Endothelial cell of umbilical vein (primary cell): ENCODE results near the gene RPL13. TPM values are rescaled to one million over a fixed set of nuclear protein-coding genes. Genes with fewer than 3 reads are reported as not detected.

Experiments used
- BruUV-seq: library from RNA; stranded (reverse); fragments of 400-500 nt; replicated peaks from 2 replicates; lab custom pipeline; 2021; lab: Mats Ljungman, UMichigan
- CTCF ChIA-PET: fragments of 300-600, 350-600 bp; sonication (Branson Sonifier 250); formaldehyde crosslinking; loops from one replicate; lab custom pipeline; 2021; ENCODE audit warnings: antibody characterized with exemption, inconsistent platforms; lab: Charles Lee
- POLR2A ChIA-PET: fragments of 300-600, 350-600 bp; sonication (Branson Sonifier 250); formaldehyde crosslinking; loops from one replicate; lab custom pipeline; 2021; ENCODE audit warnings: antibody characterized with exemption, inconsistent platforms; lab: Charles Lee
- DNase-seq: peaks from one replicate; pipeline ENCODE4 v3.0.0-alpha.2; 2011; ENCODE audit warnings: low read depth, low spot score
- FAIRE-seq: peaks from 2 replicates; lab custom pipeline; 2011; peaks lifted over from hg19 to GRCh38; lab: Jason Lieb, UNC
- H2AFZ ChIP-seq: 2 replicates; pipeline ENCODE4 v1.6.0; 2012; ENCODE audit warnings: low read depth, low read length, control low read depth, inconsistent platforms
- H3K27ac ChIP-seq: 2 replicates; pipeline ENCODE4 v1.5.1; 2011; ENCODE audit warnings: low read depth, mild to moderate bottlenecking, control low read depth, low read length, moderate library complexity; ENCODE audit not compliant: insufficient read depth
- H3K27me3 ChIP-seq, 2 experiments: 2 replicates each; pipeline versions ENCODE4 v1.6.0 to v1.6.1; 2011; ENCODE audit warnings: low read length in 2 of 2, mixed read lengths in 1 of 2; ENCODE audit not compliant: control insufficient read depth in 2 of 2, insufficient read depth in 2 of 2
- H3K36me3 ChIP-seq, 2 experiments: 2 replicates in 1 of 2; 3 replicates in 1 of 2; pipeline ENCODE4 v1.5.1; 2011; ENCODE audit warnings: low read length in 2 of 2, mild to moderate bottlenecking in 1 of 2, moderate library complexity in 1 of 2; ENCODE audit not compliant: control insufficient read depth in 2 of 2, insufficient read depth in 2 of 2; ENCODE audit errors: extremely low read depth in 1 of 2
- H3K4me1 ChIP-seq: 3 replicates; pipeline ENCODE4 v1.5.1; 2011; ENCODE audit warnings: mild to moderate bottlenecking, low read length; ENCODE audit not compliant: control insufficient read depth, insufficient read depth; ENCODE audit errors: extremely low read depth
- H3K4me2 ChIP-seq: 2 replicates; pipeline ENCODE4 v1.6.1; 2011; ENCODE audit warnings: low read length, control low read depth, mixed read lengths; ENCODE audit not compliant: insufficient read depth
- H3K4me3 ChIP-seq, 3 experiments: fragments of 200-600 bp in 1 of 3; sonication (generic), shearing (Covaris generic) in 1 of 3; replicated peaks in 1 of 3; 2 replicates each; pipeline ENCODE4 v1.5.1; 2011 to 2016; ENCODE audit warnings: control low read depth in 3 of 3, low read length in 3 of 3, mild to moderate bottlenecking in 2 of 3, inconsistent platforms in 1 of 3, low read depth in 1 of 3, moderate library complexity in 1 of 3; ENCODE audit not compliant: insufficient read depth in 1 of 3
- H3K79me2 ChIP-seq: 2 replicates; pipeline ENCODE4 v1.6.0; 2012; ENCODE audit warnings: low read length, inconsistent platforms; ENCODE audit not compliant: control insufficient read depth, insufficient read depth
- H3K9ac ChIP-seq: replicated peaks from 2 replicates; pipeline ENCODE3; 2011; ENCODE audit warnings: low read length, control low read depth; ENCODE audit not compliant: insufficient read depth; ENCODE audit errors: extremely low read depth
- H3K9me1 ChIP-seq: replicated peaks from 3 replicates; pipeline ENCODE4 v1.6.0; 2011; ENCODE audit warnings: mild to moderate bottlenecking, low read length; ENCODE audit not compliant: control insufficient read depth, insufficient read depth; ENCODE audit errors: extremely low read depth
- H3K9me3 ChIP-seq: replicated peaks from 2 replicates; pipeline ENCODE4 v1.5.1; 2012; ENCODE audit warnings: low read length, inconsistent platforms; ENCODE audit not compliant: control insufficient read depth, insufficient read depth
- H4K20me1 ChIP-seq: replicated peaks from 2 replicates; pipeline ENCODE3; 2011; ENCODE audit warnings: mild to moderate bottlenecking, low read length; ENCODE audit not compliant: control insufficient read depth, insufficient read depth; ENCODE audit errors: extremely low read depth
- EZH2 ChIP-seq: IDR thresholded peaks from 2 replicates; pipeline ENCODE4 v1.6.1; 2012; ENCODE audit warnings: borderline replicate concordance, low read depth, mild to moderate bottlenecking, moderate library complexity, low read length, inconsistent platforms; ENCODE audit not compliant: severe bottlenecking
- FOS ChIP-seq: IDR thresholded peaks from 2 replicates; pipeline ENCODE4 v1.6.1; 2011; ENCODE audit warnings: mild to moderate bottlenecking, low read length, moderate library complexity, borderline replicate concordance; ENCODE audit not compliant: insufficient read depth
- GATA2 ChIP-seq: IDR thresholded peaks from 2 replicates; pipeline ENCODE4 v1.7.0; 2011; ENCODE audit warnings: low read depth, mild to moderate bottlenecking, moderate library complexity, mixed read lengths, low read length; ENCODE audit not compliant: insufficient read length, insufficient read depth
- JUN ChIP-seq: IDR thresholded peaks from 2 replicates; pipeline ENCODE4 v1.6.1; 2011; ENCODE audit warnings: borderline replicate concordance, low read depth; ENCODE audit not compliant: insufficient read length, insufficient read depth
- MYC ChIP-seq: IDR thresholded peaks from one replicate; pipeline ENCODE4 v1.6.1; 2011; ENCODE audit warnings: mild to moderate bottlenecking, low read depth, low read length
- POLR2A ChIP-seq: IDR thresholded peaks from 2 replicates; pipeline ENCODE4 v1.6.1; 2012; ENCODE audit warnings: low read depth, mild to moderate bottlenecking, control low read depth, low read length
- POLR2AphosphoS5 ChIP-seq: IDR thresholded peaks from 2 replicates; pipeline ENCODE4 v1.6.1; 2012; ENCODE audit warnings: low read depth, mild to moderate bottlenecking, control low read depth, low read length, moderate library complexity; ENCODE audit not compliant: insufficient read depth
- dilution Hi-C: fragments of 300-500 bp; cut with MboI; formaldehyde crosslinking; loops from one replicate; pipeline ENCODE4 v1.15.0; 2019; ENCODE audit warnings: low sequenced_read_pairs; ENCODE audit not compliant: extremely low pct_ligation_motif_present
- intact Hi-C: fragments of 100-400 bp; cut with micrococcal nuclease; formaldehyde crosslinking; loops from one replicate; pipeline ENCODE4 v1.10.0; 2022
- polyA plus RNA-seq, 4 experiments: library from polyadenylated mRNA; depleted of rRNA in 3 of 4; stranded (reverse) in 3 of 4; unstranded in 1 of 4; fragments of >200 nt; gene quantifications; 2 replicates each; pipeline versions ENCODE4 v1.2.1 to v1.2.3, GENCODE V29; 2011 to 2012; ENCODE audit warnings: missing spikeins in 1 of 4
- total RNA-seq: library from RNA; stranded (reverse); gene quantifications from 2 replicates; pipeline ENCODE4 v1.2.3, GENCODE V29; 2021
- TF ChIP-seq, protein P1 (sequence below): IDR thresholded peaks from 2 replicates; pipeline ENCODE4 v1.6.1; 2011; ENCODE audit not compliant: insufficient read depth, insufficient read length
- TF ChIP-seq, protein P2 (sequence below), 2 donors: IDR thresholded peaks; 1 replicate in 1 of 2; 2 replicates in 1 of 2; pipeline ENCODE4 v1.5.1; 2011; ENCODE audit warnings: low read length in 2 of 2, mild to moderate bottlenecking in 2 of 2, moderate library complexity in 2 of 2, control low read depth in 1 of 2, inconsistent platforms in 1 of 2, low read depth in 1 of 2; ENCODE audit not compliant: insufficient read depth in 1 of 2; ENCODE audit errors: extremely low read depth in 1 of 2

The RPL13 gene
- total and polyA plus RNA-seq, 2 donors (not counting 3 experiments of a cell fraction or from before 2014, with no cell fraction given): 1,463 to 5,670 TPM

DNA sequence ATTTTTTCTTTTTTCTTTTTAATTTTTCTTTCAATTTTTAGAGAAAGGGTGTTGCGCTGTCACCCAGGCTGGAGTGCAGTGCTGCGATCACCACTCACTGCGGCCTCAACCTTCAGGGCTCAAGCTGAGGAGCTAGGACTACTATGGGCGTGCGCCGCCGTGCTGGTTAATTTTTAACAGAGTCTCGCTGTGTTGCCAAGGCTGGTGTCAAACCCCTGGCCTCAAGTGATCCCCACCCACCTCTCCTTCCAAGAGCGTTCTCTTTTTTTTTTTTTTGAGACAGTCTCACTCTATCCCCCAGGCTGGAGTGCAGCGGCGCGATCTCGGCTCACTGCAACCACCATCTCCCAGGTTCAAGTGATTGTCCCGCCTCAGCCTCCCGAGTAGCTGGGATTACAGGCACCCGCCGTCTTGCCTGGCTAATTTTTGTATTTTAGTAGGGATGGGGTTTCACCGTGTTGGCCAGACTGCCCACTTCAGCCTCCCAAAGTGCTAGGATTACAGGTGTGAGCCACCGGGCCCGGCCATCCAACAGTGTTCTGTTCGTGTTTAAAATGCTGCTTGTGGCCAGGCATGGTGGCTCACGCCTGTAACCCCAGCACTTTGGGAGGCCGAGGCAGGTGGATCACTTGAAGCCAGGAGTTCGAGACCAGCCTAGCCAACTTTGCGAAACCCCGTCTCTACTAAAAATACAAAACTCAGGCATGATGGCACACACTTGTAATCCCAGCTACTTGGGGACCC, 14.5 kb upstream of the RPL13 start:
- Histone ChIP-seq H3K36me3 (peaks cover 2 to 17% of the 10 kb centered on the region in 2 experiments), H3K4me2 (no peak overlapping the region), H4K20me1 (no peaks in the 10 kb centered on the region), H3K9ac (no peak overlapping the region), H3K4me3 (no peak overlapping the region), H2AFZ (no peak overlapping the region), H3K9me1 (no peaks in the 10 kb centered on the region), H3K27ac (no peak overlapping the region), H3K27me3 (no peaks in the 10 kb centered on the region), H3K9me3 (no peaks in the 10 kb centered on the region), H3K4me1 (no peaks in the 10 kb centered on the region), H3K79me2 (no peaks in the 10 kb centered on the region)
- BruUV-seq: no TSS peak
- dilution Hi-C loops (no loop called here), intact Hi-C loops (no loop called here)
- no peak for FAIRE-seq
- DNase-seq: no peak
- ChIA-PET CTCF (interaction anchor here (1.2 to 1.7 kb wide), 3 partner anchors 10 to 11 kb away, joined by 3 to 5 read pairs (median 5); no protein-coding TSS in a partner anchor), POLR2A (no interaction called here)
- TF ChIP-seq POLR2AphosphoS5 (no peak), JUN (no peak)

DNA sequence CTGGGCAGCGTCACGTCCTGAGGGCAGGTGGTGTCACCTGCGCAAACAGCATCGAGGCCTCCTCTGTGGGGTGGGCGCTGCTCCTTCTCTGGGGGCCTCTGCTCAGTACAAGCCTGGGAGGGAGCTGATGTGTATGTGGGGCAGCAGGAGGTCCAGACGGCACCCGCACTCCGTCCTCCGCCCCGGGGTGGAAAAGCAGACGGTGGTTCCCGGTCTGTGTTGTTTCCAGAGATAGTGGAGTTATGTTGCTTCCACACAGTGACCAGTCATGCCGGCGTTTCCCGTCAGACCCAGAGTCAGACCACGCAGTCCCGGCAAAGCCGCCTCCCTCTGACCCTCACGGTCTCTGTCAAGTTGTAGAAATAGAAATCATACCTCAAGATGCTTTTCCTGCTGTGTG, 13.7 kb upstream of the RPL13 start:
- Histone ChIP-seq H3K9me3 (no peaks in the 10 kb centered on the region), H4K20me1 (no peaks in the 10 kb centered on the region), H3K4me2 (no peak overlapping the region), H2AFZ (no peak overlapping the region), H3K4me3 (no peak overlapping the region), H3K27me3 (no peaks in the 10 kb centered on the region), H3K9ac (no peak overlapping the region), H3K9me1 (no peaks in the 10 kb centered on the region), H3K4me1 (no peaks in the 10 kb centered on the region), H3K36me3 (peaks cover 2 to 20% of the 10 kb centered on the region in 2 experiments), H3K79me2 (no peaks in the 10 kb centered on the region), H3K27ac (no peak overlapping the region)
- ChIA-PET POLR2A (no interaction called here), CTCF (interaction anchor here (0.9 to 1.6 kb wide), 3 partner anchors 9 to 68 kb away, joined by 3 to 5 read pairs (median 3); no protein-coding TSS in a partner anchor)
- intact Hi-C loops (no loop called here), dilution Hi-C loops (no loop called here)
- FAIRE-seq (no peak), DNase-seq (no peak)
- BruUV-seq: no TSS peak
- no peak for TF ChIP-seq POLR2A
- TF ChIP-seq, protein P1, sequence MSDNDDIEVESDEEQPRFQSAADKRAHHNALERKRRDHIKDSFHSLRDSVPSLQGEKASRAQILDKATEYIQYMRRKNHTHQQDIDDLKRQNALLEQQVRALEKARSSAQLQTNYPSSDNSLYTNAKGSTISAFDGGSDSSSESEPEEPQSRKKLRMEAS: no peak
- TF ChIP-seq GATA2: no peak
- TF ChIP-seq, protein P2, sequence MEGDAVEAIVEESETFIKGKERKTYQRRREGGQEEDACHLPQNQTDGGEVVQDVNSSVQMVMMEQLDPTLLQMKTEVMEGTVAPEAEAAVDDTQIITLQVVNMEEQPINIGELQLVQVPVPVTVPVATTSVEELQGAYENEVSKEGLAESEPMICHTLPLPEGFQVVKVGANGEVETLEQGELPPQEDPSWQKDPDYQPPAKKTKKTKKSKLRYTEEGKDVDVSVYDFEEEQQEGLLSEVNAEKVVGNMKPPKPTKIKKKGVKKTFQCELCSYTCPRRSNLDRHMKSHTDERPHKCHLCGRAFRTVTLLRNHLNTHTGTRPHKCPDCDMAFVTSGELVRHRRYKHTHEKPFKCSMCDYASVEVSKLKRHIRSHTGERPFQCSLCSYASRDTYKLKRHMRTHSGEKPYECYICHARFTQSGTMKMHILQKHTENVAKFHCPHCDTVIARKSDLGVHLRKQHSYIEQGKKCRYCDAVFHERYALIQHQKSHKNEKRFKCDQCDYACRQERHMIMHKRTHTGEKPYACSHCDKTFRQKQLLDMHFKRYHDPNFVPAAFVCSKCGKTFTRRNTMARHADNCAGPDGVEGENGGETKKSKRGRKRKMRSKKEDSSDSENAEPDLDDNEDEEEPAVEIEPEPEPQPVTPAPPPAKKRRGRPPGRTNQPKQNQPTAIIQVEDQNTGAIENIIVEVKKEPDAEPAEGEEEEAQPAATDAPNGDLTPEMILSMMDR (IDR thresholded peaks at IDR 0.05; ENCODE audit: extremely low read depth in 1 of 2, insufficient read depth in 1 of 2, low read depth in 1 of 2, low read length in 2 of 2): no peak
- no peak for TF ChIP-seq MYC
- no peak for TF ChIP-seq JUN
- TF ChIP-seq POLR2AphosphoS5: no peak
- no peak for TF ChIP-seq FOS
- no peak for TF ChIP-seq EZH2
